ENCODE data around the gene HNRNPC.

Gene HNRNPC

GRCh38 chr14:21220874-21221477 is 48.3 kb downstream of the HNRNPC start:
- H3K36me3 ChIP-seq (replicated peaks; ENCODE audit: low read depth, low read length), result peaks cover 78% of the 10 kb centered on the region
- no peak overlapping the region for H3K4me2 ChIP-seq (ENCODE audit: low read length)
- TF ChIP-seq CTCF (IDR thresholded peaks at IDR 0.05; ENCODE audit: low read depth, low read length), result no peak
- TF ChIP-seq EZH2phosphoT487 (IDR thresholded peaks at IDR 0.05; ENCODE audit: low read depth), result no peak
- H3K9ac ChIP-seq (ENCODE audit: low read length), result no peak overlapping the region
- no peaks in the 10 kb centered on the region for H3K9me3 ChIP-seq (ENCODE audit: insufficient read depth, low read length)
- peaks cover 99% of the 10 kb centered on the region for H4K20me1 ChIP-seq (ENCODE audit: insufficient read depth, low read length)
- H3K4me3 ChIP-seq (ENCODE audit: low read length), result no peak overlapping the region
- H2AFZ ChIP-seq (ENCODE audit: low read depth, low read length), result no peak overlapping the region
- H3K79me2 ChIP-seq (ENCODE audit: low read length), result peaks cover 100% of the 10 kb centered on the region
- no peaks in the 10 kb centered on the region for H3K27me3 ChIP-seq (ENCODE audit: low read depth, low read length)
- H3K27ac ChIP-seq (ENCODE audit: low read length), result no peak overlapping the region
- peaks cover 4% of the 10 kb centered on the region; the same call in 1 of the 2 replicates for H3K4me1 ChIP-seq (ENCODE audit: low read length)

GRCh38 chr14:21219561-21220111 is 49.6 kb downstream of the HNRNPC start:
- peaks cover 100% of the 10 kb centered on the region for H3K79me2 ChIP-seq (ENCODE audit: low read length)
- peaks cover 99% of the 10 kb centered on the region for H4K20me1 ChIP-seq (ENCODE audit: insufficient read depth, low read length)
- peaks cover 79% of the 10 kb centered on the region for H3K36me3 ChIP-seq (replicated peaks; ENCODE audit: low read depth, low read length)

GRCh38 chr14:21219120-21219519 is 50.1 kb downstream of the HNRNPC start:
- no peak overlapping the region for H3K27ac ChIP-seq (ENCODE audit: low read length)
- H3K27me3 ChIP-seq (ENCODE audit: low read depth, low read length), result no peaks in the 10 kb centered on the region
- peaks cover 100% of the 10 kb centered on the region for H3K79me2 ChIP-seq (ENCODE audit: low read length)
- H3K9ac ChIP-seq (ENCODE audit: low read length), result no peak overlapping the region
- peaks cover 79% of the 10 kb centered on the region for H3K36me3 ChIP-seq (replicated peaks; ENCODE audit: low read depth, low read length)
- no peak overlapping the region for H3K4me3 ChIP-seq (ENCODE audit: low read length)
- H3K9me3 ChIP-seq (ENCODE audit: insufficient read depth, low read length), result no peaks in the 10 kb centered on the region
- peaks cover 6% of the 10 kb centered on the region; the same call in 1 of the 2 replicates for H3K4me1 ChIP-seq (ENCODE audit: low read length)
- no peak overlapping the region for H2AFZ ChIP-seq (ENCODE audit: low read depth, low read length)
- TF ChIP-seq EZH2phosphoT487 (IDR thresholded peaks at IDR 0.05; ENCODE audit: low read depth) (no peak), CTCF (IDR thresholded peaks at IDR 0.05; ENCODE audit: low read depth, low read length) (no peak)
- H3K4me2 ChIP-seq (ENCODE audit: low read length), result no peak overlapping the region
- H4K20me1 ChIP-seq (ENCODE audit: insufficient read depth, low read length), result peaks cover 99% of the 10 kb centered on the region

More at GRCh38 chr14:21219561-21220111, 49.6 kb downstream of the HNRNPC start:
- H3K27me3 ChIP-seq (ENCODE audit: low read depth, low read length), result no peaks in the 10 kb centered on the region
- no peak overlapping the region for H3K4me3 ChIP-seq (ENCODE audit: low read length)
- H3K9me3 ChIP-seq (ENCODE audit: insufficient read depth, low read length), result no peaks in the 10 kb centered on the region
- H3K27ac ChIP-seq (ENCODE audit: low read length), result no peak overlapping the region
- no peak overlapping the region for H3K9ac ChIP-seq (ENCODE audit: low read length)
- peaks cover 6% of the 10 kb centered on the region; the same call in 1 of the 2 replicates for H3K4me1 ChIP-seq (ENCODE audit: low read length)
- TF ChIP-seq EZH2phosphoT487 (IDR thresholded peaks at IDR 0.05; ENCODE audit: low read depth), result no peak
- no peak for TF ChIP-seq CTCF (IDR thresholded peaks at IDR 0.05; ENCODE audit: low read depth, low read length)
- H2AFZ ChIP-seq (ENCODE audit: low read depth, low read length), result no peak overlapping the region
- no peak overlapping the region for H3K4me2 ChIP-seq (ENCODE audit: low read length)

- H4K20me1 ChIP-seq (ENCODE audit: insufficient read depth, low read length), result peaks cover 96% of the 10 kb centered on the region
- H3K36me3 ChIP-seq (replicated peaks; ENCODE audit: low read depth, low read length), result peaks cover 83% of the 10 kb centered on the region
- H3K79me2 ChIP-seq (ENCODE audit: low read length), result peaks cover 94% of the 10 kb centered on the region
- peaks cover 6% of the 10 kb centered on the region; the same call in 1 of the 2 replicates for H3K4me1 ChIP-seq (ENCODE audit: low read length)
- TF ChIP-seq CTCF (IDR thresholded peaks at IDR 0.05; ENCODE audit: low read depth, low read length), result no peak
- no peak for TF ChIP-seq EZH2phosphoT487 (IDR thresholded peaks at IDR 0.05; ENCODE audit: low read depth)
- no peak overlapping the region for H3K4me3 ChIP-seq (ENCODE audit: low read length)
- no peak overlapping the region for H2AFZ ChIP-seq (ENCODE audit: low read depth, low read length)
- no peak overlapping the region for H3K9ac ChIP-seq (ENCODE audit: low read length)
- no peak overlapping the region for H3K27ac ChIP-seq (ENCODE audit: low read length)
- no peaks in the 10 kb centered on the region for H3K27me3 ChIP-seq (ENCODE audit: low read depth, low read length)
- H3K4me2 ChIP-seq (ENCODE audit: low read length), result no peak overlapping the region
- H3K9me3 ChIP-seq (ENCODE audit: insufficient read depth, low read length), result no peaks in the 10 kb centered on the region
Measured at GRCh38 chr14:21215879-21216251, 53.4 kb downstream of the HNRNPC start.

Measured in OCI-LY3 (cell line).